ENCODE measurements around the gene PON2. TPM values are rescaled to one million over a fixed set of nuclear protein-coding genes. Genes with fewer than 3 reads are reported as not detected.

The PON2 gene
- polyA plus RNA-seq, 1 experiment = 110 TPM

GRCh38 chr7:95427914-95428516, 6.8 kb downstream of the PON2 start:
- POLR2A ChIA-PET = no interaction called here

GRCh38 chr7:95427166-95427565, 7.7 kb downstream of the PON2 start:
- ChIA-PET POLR2A (no interaction called here), CTCF (interaction anchor here (1.5 kb wide), 1 partner anchor 49 kb away, joined by 5 read pairs; no protein-coding TSS in a partner anchor)
- Histone ChIP-seq H3K27ac (ENCODE audit: low read depth, low read length) (no peak overlapping the region), H3K27me3 (ENCODE audit: control insufficient read depth, insufficient read depth, low read length) (no peaks in the 10 kb centered on the region), H3K9me3 (ENCODE audit: control insufficient read depth, insufficient read depth, low read length) (no peaks in the 10 kb centered on the region), H3K4me3 (ENCODE audit: low read depth, low read length) (no peak overlapping the region)
- TF ChIP-seq CTCF (IDR thresholded peaks at IDR 0.05; ENCODE audit: low read depth, low read length) = no peak
- DNase-seq (ENCODE audit: low read depth, low spot score) = no peak

More at GRCh38 chr7:95427914-95428516, 6.8 kb downstream of the PON2 start:
- Histone ChIP-seq H3K27ac (ENCODE audit: low read depth, low read length) (no peak overlapping the region), H3K27me3 (ENCODE audit: control insufficient read depth, insufficient read depth, low read length) (no peaks in the 10 kb centered on the region), H3K4me3 (ENCODE audit: low read depth, low read length) (no peak overlapping the region), H3K9me3 (ENCODE audit: control insufficient read depth, insufficient read depth, low read length) (no peaks in the 10 kb centered on the region)
- no peak for DNase-seq (ENCODE audit: low read depth, low spot score)
- TF ChIP-seq CTCF (IDR thresholded peaks at IDR 0.05; ENCODE audit: low read depth, low read length) = no peak
- CTCF ChIA-PET = interaction anchor here (1.3 to 1.5 kb wide), 2 partner anchors 48 to 99 kb away, joined by 3 to 5 read pairs; no protein-coding TSS in a partner anchor

GRCh38 chr7:95425694-95426093, 9.1 kb downstream of the PON2 start:
- POLR2A ChIA-PET = no interaction called here
- CTCF ChIA-PET = interaction anchor here (1.0 to 1.1 kb wide), 2 partner anchors 10 to 15 kb away, joined by 3 to 8 read pairs; no protein-coding TSS in a partner anchor

GRCh38 chr7:95424716-95425115, 10.1 kb downstream of the PON2 start:
- ChIA-PET CTCF (interaction anchor here (0.6 to 1.6 kb wide), 2 partner anchors 266 to 750 kb away, joined by 3 to 4 read pairs; no protein-coding TSS in a partner anchor), POLR2A (no interaction called here)
- H3K27ac ChIP-seq (ENCODE audit: low read depth, low read length) = no peak overlapping the region
- no peaks in the 10 kb centered on the region for H3K27me3 ChIP-seq (ENCODE audit: control insufficient read depth, insufficient read depth, low read length)
- TF ChIP-seq CTCF (IDR thresholded peaks at IDR 0.05; ENCODE audit: low read depth, low read length) = no peak
- no peaks in the 10 kb centered on the region for H3K9me3 ChIP-seq (ENCODE audit: control insufficient read depth, insufficient read depth, low read length)
- H3K4me3 ChIP-seq (ENCODE audit: low read depth, low read length) = no peak overlapping the region
- no peak for DNase-seq (ENCODE audit: low read depth, low spot score)

More at GRCh38 chr7:95425694-95426093, 9.1 kb downstream of the PON2 start:
- TF ChIP-seq CTCF (IDR thresholded peaks at IDR 0.05; ENCODE audit: low read depth, low read length) = no peak
- Histone ChIP-seq H3K27ac (ENCODE audit: low read depth, low read length) (no peak overlapping the region), H3K9me3 (ENCODE audit: control insufficient read depth, insufficient read depth, low read length) (no peaks in the 10 kb centered on the region), H3K27me3 (ENCODE audit: control insufficient read depth, insufficient read depth, low read length) (no peaks in the 10 kb centered on the region), H3K4me3 (ENCODE audit: low read depth, low read length) (no peak overlapping the region)
- no peak for DNase-seq (ENCODE audit: low read depth, low spot score)

- TF ChIP-seq CTCF (IDR thresholded peaks at IDR 0.05; ENCODE audit: low read depth, low read length) = no peak
- ChIA-PET CTCF (interaction anchor here (0.9 to 1.4 kb wide), 2 partner anchors 55 to 268 kb away, joined by 3 to 4 read pairs; no protein-coding TSS in a partner anchor), POLR2A (interaction anchor here (1.3 kb wide), 1 partner anchor 13 kb away, joined by 7 read pairs; no protein-coding TSS in a partner anchor)
- Histone ChIP-seq H3K27ac (ENCODE audit: low read depth, low read length) (no peak overlapping the region), H3K27me3 (ENCODE audit: control insufficient read depth, insufficient read depth, low read length) (no peaks in the 10 kb centered on the region), H3K4me3 (ENCODE audit: low read depth, low read length) (no peak overlapping the region), H3K9me3 (ENCODE audit: control insufficient read depth, insufficient read depth, low read length) (no peaks in the 10 kb centered on the region)
- DNase-seq (ENCODE audit: low read depth, low spot score) = no peak
Observed at GRCh38 chr7:95421847-95422444, 12.9 kb downstream of the PON2 start.
